K562 (cell line): Measurements from ENCODE around the gene UNKL.

Experiments used
- ATF7 ChIP-seq: fragments of 450-650 bp; IDR thresholded peaks from 2 replicates; pipeline ENCODE4 v1.7.1; 2014; ENCODE audit warnings: mild to moderate bottlenecking, moderate library complexity
- CTCF ChIP-seq, 3 experiments: IDR thresholded peaks in 2 of 3; conservative IDR thresholded peaks in 1 of 3; 2 replicates each; pipeline ENCODE4 v1.5.1; 2011 to 2012; ENCODE audit warnings: low read length in 3 of 3, mild to moderate bottlenecking in 3 of 3, control low read depth in 2 of 3, improper control_type of control experiment in 1 of 3, inconsistent platforms in 1 of 3, low read depth in 1 of 3, mixed read lengths in 1 of 3, moderate library complexity in 1 of 3; ENCODE audit not compliant: insufficient read depth in 2 of 3
- GTF2F1 ChIP-seq: IDR thresholded peaks from 2 replicates; pipeline ENCODE4 v1.6.1; 2011; ENCODE audit warnings: low read depth, low read length, improper control_type of control experiment
- KAT7 ChIP-seq: sonication (generic); formaldehyde crosslinking; IDR thresholded peaks from 2 replicates; pipeline ENCODE4 v1.8.0; 2022; ENCODE audit warnings: missing genetic modification reagents, mild to moderate bottlenecking, borderline replicate concordance
- MAFF ChIP-seq: IDR thresholded peaks from 2 replicates; pipeline ENCODE4 v1.6.1; 2012; ENCODE audit warnings: low read length, improper control_type of control experiment
- NFE2L1 ChIP-seq: fragments of 450-650 bp; IDR thresholded peaks from 2 replicates; pipeline ENCODE4 v1.6.1; 2016; ENCODE audit warnings: missing genetic modification characterization, low read depth, mild to moderate bottlenecking, missing compliant biosample characterization, moderate library complexity, borderline replicate concordance
- NR2C2 ChIP-seq, 2 experiments: fragments of 200-800 bp in 1 of 2; sonication (Bioruptor generic) in 1 of 2; sonication (generic) in 1 of 2; formaldehyde crosslinking in 1 of 2; IDR thresholded peaks; 2 replicates each; pipeline versions ENCODE4 v1.6.1 to v1.8.0; 2016 to 2022; ENCODE audit warnings: mild to moderate bottlenecking in 1 of 2, missing compliant biosample characterization in 1 of 2, missing genetic modification characterization in 1 of 2, missing genetic modification reagents in 1 of 2
- POLR2AphosphoS5 ChIP-seq: IDR thresholded peaks from 2 replicates; pipeline ENCODE4 v1.6.1; 2011; ENCODE audit warnings: mild to moderate bottlenecking, low read depth, low read length, moderate library complexity; ENCODE audit not compliant: control insufficient read depth, insufficient read depth
- RAD51 ChIP-seq: fragments of 450-650 bp; IDR thresholded peaks from 2 replicates; pipeline ENCODE4 v1.7.1; 2016; ENCODE audit warnings: low read depth, mild to moderate bottlenecking, borderline replicate concordance
- STAT6 ChIP-seq: sonication (generic); formaldehyde crosslinking; IDR thresholded peaks from 2 replicates; pipeline ENCODE4 v1.8.1; 2023; ENCODE audit warnings: mild to moderate bottlenecking, missing genetic modification reagents

- TF ChIP-seq GTF2F1 = no peak
- TF ChIP-seq POLR2AphosphoS5 = no peak
- TF ChIP-seq NR2C2 (CRISPR knock-in tag; IDR thresholded peaks at IDR 0.05) = no peak
- no peak for TF ChIP-seq NR2C2 (tag; IDR thresholded peaks at IDR 0.05)
- TF ChIP-seq NFE2L1 (tag) = no peak
- TF ChIP-seq RAD51 = no peak
- TF ChIP-seq MAFF = no peak
- TF ChIP-seq ATF7 = no peak
- TF ChIP-seq CTCF (IDR thresholded peaks at IDR 0.05 in 2 of 3, conservative IDR thresholded peaks at IDR 0.05 in 1 of 3; ENCODE audit: insufficient read depth in 2 of 3, low read depth in 1 of 3, low read length in 3 of 3) = no peak
- no peak for TF ChIP-seq STAT6 (CRISPR knock-in tag)
- TF ChIP-seq KAT7 (CRISPR knock-in tag) = no peak
Measured at GRCh38 chr16:1429631-1430030, 15.1 kb upstream of the UNKL start.
